ENCODE measurements around the gene TRAF3IP3. TPM values are rescaled to one million over a fixed set of nuclear protein-coding genes. Genes with fewer than 3 reads are reported as not detected.
A peak's percentile ranks its signal among the peaks of the same experiment; 100 is the strongest.

Gene TRAF3IP3
- total RNA-seq (470 TPM), polyA plus RNA-seq (100 to 1,000 TPM; 450 to 594 (median 504) TPM)

GRCh38 chr1:209755926-209756614 lies at the start of gene TRAF3IP3:
TSS of gene TRAF3IP3 (plus strand) at chr1:209756053. CDS start at chr1:209760040, 3,987 bp downstream.
- H3K4me1 Mint-ChIP-seq: peaks cover 26 to 78% (median 59%) of the 10 kb centered on the region in 4 donors
- H3K27ac ChIP-seq (ENCODE audit: insufficient read depth, low read length, poor library complexity, severe bottlenecking): peak within 1 kb of the TSS; percentile 80

GRCh38 chr1:209706622-209707021 lies 49.2 kb upstream of the TRAF3IP3 start:
- DNase-seq (no peak), ATAC-seq (ENCODE audit: low read depth in 2 of 2) (no peak)
- H3K4me1 ChIP-seq (ENCODE audit: control insufficient read depth, insufficient read depth, low read length, poor library complexity, severe bottlenecking): no peaks in the 10 kb centered on the region
- no peaks in the 10 kb centered on the region for H3K27me3 ChIP-seq (ENCODE audit: control insufficient read depth, insufficient read depth, low read length)
- peaks cover 0 to 16% (median 8%) of the 10 kb centered on the region in 4 donors for H3K4me1 Mint-ChIP-seq
- H3K27me3 Mint-ChIP-seq: no peaks in the 10 kb centered on the region
- H3K9me3 ChIP-seq (ENCODE audit: control insufficient read depth in 2 of 2, low read length in 2 of 2): no peaks in the 10 kb centered on the region
- H3K9me3 Mint-ChIP-seq: peaks cover 0 to 3% (median 0%) of the 10 kb centered on the region in 7 donors
- H3K27ac Mint-ChIP-seq: no peak overlapping the region
- no peak overlapping the region for H3K4me3 ChIP-seq (ENCODE audit: low read depth, low read length)
- no peak overlapping the region for H3K4me3 Mint-ChIP-seq
- no peaks in the 10 kb centered on the region for H3K36me3 ChIP-seq (ENCODE audit: control insufficient read depth, insufficient read depth, low read length)
- peaks cover 15% of the 10 kb centered on the region for H3K36me3 Mint-ChIP-seq
- H3K27ac ChIP-seq (ENCODE audit: insufficient read depth, low read length, poor library complexity, severe bottlenecking): no peak overlapping the region

More at GRCh38 chr1:209755926-209756614, at the start of gene TRAF3IP3:
- H3K27ac Mint-ChIP-seq: peak within 1 kb of the TSS in 2 of 3 donors; percentile 93 to 99
- DNase-seq: peak; percentile 64 to 95 (median 85)
- Histone ChIP-seq H3K27me3 (ENCODE audit: control insufficient read depth, insufficient read depth, low read length) (no peaks in the 10 kb centered on the region), H3K9me3 (ENCODE audit: control insufficient read depth in 2 of 2, low read length in 2 of 2) (no peaks in the 10 kb centered on the region), H3K4me1 (ENCODE audit: control insufficient read depth, insufficient read depth, low read length, poor library complexity, severe bottlenecking) (peaks cover 93% of the 10 kb centered on the region), H3K36me3 (ENCODE audit: control insufficient read depth, insufficient read depth, low read length) (peaks cover 24% of the 10 kb centered on the region), H3K4me3 (ENCODE audit: low read depth, low read length) (peak within 1 kb of the TSS; percentile 97)
- peak within 1 kb of the TSS; percentile 95 to 99 (median 98) for H3K4me3 Mint-ChIP-seq
- no peaks in the 10 kb centered on the region for H3K9me3 Mint-ChIP-seq
- H3K36me3 Mint-ChIP-seq: peaks cover 33% of the 10 kb centered on the region
- peak; percentile 93 to 97 for ATAC-seq (ENCODE audit: low read depth in 2 of 2)
- H3K27me3 Mint-ChIP-seq: no peaks in the 10 kb centered on the region

GRCh38 chr1:209707308-209707707 lies 48.5 kb upstream of the TRAF3IP3 start:
- Mint-ChIP-seq H3K36me3 (peaks cover 12% of the 10 kb centered on the region), H3K4me1 (peaks cover 0 to 16% (median 8%) of the 10 kb centered on the region in 4 donors), H3K4me3 (no peak overlapping the region), H3K27ac (no peak overlapping the region), H3K27me3 (no peaks in the 10 kb centered on the region), H3K9me3 (peaks cover 0 to 3% (median 0%) of the 10 kb centered on the region in 7 donors)
- no peak overlapping the region for H3K27ac ChIP-seq (ENCODE audit: insufficient read depth, low read length, poor library complexity, severe bottlenecking)
- no peaks in the 10 kb centered on the region for H3K9me3 ChIP-seq (ENCODE audit: control insufficient read depth in 2 of 2, low read length in 2 of 2)
- no peak overlapping the region for H3K4me3 ChIP-seq (ENCODE audit: low read depth, low read length)
- H3K27me3 ChIP-seq (ENCODE audit: control insufficient read depth, insufficient read depth, low read length): no peaks in the 10 kb centered on the region
- DNase-seq (no peak), ATAC-seq (ENCODE audit: low read depth in 2 of 2) (no peak)
- H3K36me3 ChIP-seq (ENCODE audit: control insufficient read depth, insufficient read depth, low read length): no peaks in the 10 kb centered on the region
- H3K4me1 ChIP-seq (ENCODE audit: control insufficient read depth, insufficient read depth, low read length, poor library complexity, severe bottlenecking): no peaks in the 10 kb centered on the region

GRCh38 chr1:209708297-209708696 lies 47.6 kb upstream of the TRAF3IP3 start:
- H3K27me3 Mint-ChIP-seq: no peaks in the 10 kb centered on the region
- H3K4me3 Mint-ChIP-seq: no peak overlapping the region
- ATAC-seq (ENCODE audit: low read depth in 2 of 2) (no peak), DNase-seq (no peak)
- Histone ChIP-seq H3K9me3 (ENCODE audit: control insufficient read depth in 2 of 2, low read length in 2 of 2) (no peaks in the 10 kb centered on the region), H3K27ac (ENCODE audit: insufficient read depth, low read length, poor library complexity, severe bottlenecking) (no peak overlapping the region), H3K36me3 (ENCODE audit: control insufficient read depth, insufficient read depth, low read length) (no peaks in the 10 kb centered on the region), H3K27me3 (ENCODE audit: control insufficient read depth, insufficient read depth, low read length) (no peaks in the 10 kb centered on the region), H3K4me3 (ENCODE audit: low read depth, low read length) (no peak overlapping the region), H3K4me1 (ENCODE audit: control insufficient read depth, insufficient read depth, low read length, poor library complexity, severe bottlenecking) (no peaks in the 10 kb centered on the region)
- peaks cover 0 to 16% (median 8%) of the 10 kb centered on the region in 4 donors for H3K4me1 Mint-ChIP-seq
- H3K27ac Mint-ChIP-seq: no peak overlapping the region
- H3K36me3 Mint-ChIP-seq: peaks cover 12% of the 10 kb centered on the region
- peaks cover 0 to 3% (median 0%) of the 10 kb centered on the region in 7 donors for H3K9me3 Mint-ChIP-seq

- DNase-seq (peak in 1 of 3 donors; percentile 30), ATAC-seq (ENCODE audit: low read depth in 2 of 2) (no peak)
- H3K27me3 ChIP-seq (ENCODE audit: control insufficient read depth, insufficient read depth, low read length): no peaks in the 10 kb centered on the region
- H3K9me3 Mint-ChIP-seq: peaks cover 0 to under 1% (median 0%) of the 10 kb centered on the region in 7 donors
- no peaks in the 10 kb centered on the region for H3K27me3 Mint-ChIP-seq
- peak overlapping the region; percentile 17 for H3K4me3 ChIP-seq (ENCODE audit: low read depth, low read length)
- H3K36me3 Mint-ChIP-seq: peaks cover 12% of the 10 kb centered on the region
- peak overlapping the region in 1 of 4 donors; percentile 19 for H3K4me3 Mint-ChIP-seq
- no peaks in the 10 kb centered on the region for H3K36me3 ChIP-seq (ENCODE audit: control insufficient read depth, insufficient read depth, low read length)
- no peak overlapping the region for H3K27ac Mint-ChIP-seq
- H3K4me1 ChIP-seq (ENCODE audit: control insufficient read depth, insufficient read depth, low read length, poor library complexity, severe bottlenecking): no peaks in the 10 kb centered on the region
- no peak overlapping the region for H3K27ac ChIP-seq (ENCODE audit: insufficient read depth, low read length, poor library complexity, severe bottlenecking)
- H3K9me3 ChIP-seq (ENCODE audit: control insufficient read depth in 2 of 2, low read length in 2 of 2): no peaks in the 10 kb centered on the region
- H3K4me1 Mint-ChIP-seq: peaks cover 0 to 14% (median 7%) of the 10 kb centered on the region in 4 donors
Measured at GRCh38 chr1:209710093-209710492, 45.8 kb upstream of the TRAF3IP3 start.

GRCh38 chr1:209710847-209711246 lies 45.0 kb upstream of the TRAF3IP3 start:
- Histone ChIP-seq H3K27ac (ENCODE audit: insufficient read depth, low read length, poor library complexity, severe bottlenecking) (no peak overlapping the region), H3K4me1 (ENCODE audit: control insufficient read depth, insufficient read depth, low read length, poor library complexity, severe bottlenecking) (no peaks in the 10 kb centered on the region), H3K9me3 (ENCODE audit: control insufficient read depth in 2 of 2, low read length in 2 of 2) (no peaks in the 10 kb centered on the region), H3K4me3 (ENCODE audit: low read depth, low read length) (no peak overlapping the region), H3K36me3 (ENCODE audit: control insufficient read depth, insufficient read depth, low read length) (no peaks in the 10 kb centered on the region), H3K27me3 (ENCODE audit: control insufficient read depth, insufficient read depth, low read length) (no peaks in the 10 kb centered on the region)
- Mint-ChIP-seq H3K27me3 (no peaks in the 10 kb centered on the region), H3K4me1 (peaks cover 2 to 21% (median 10%) of the 10 kb centered on the region in 4 donors), H3K4me3 (no peak overlapping the region), H3K27ac (peak overlapping the region in 1 of 3 donors; percentile 1), H3K36me3 (peaks cover 9% of the 10 kb centered on the region), H3K9me3 (no peaks in the 10 kb centered on the region)
- no peak for DNase-seq
- ATAC-seq (ENCODE audit: low read depth in 2 of 2): no peak

GRCh38 chr1:209714338-209714737 lies 41.5 kb upstream of the TRAF3IP3 start:
- Mint-ChIP-seq H3K4me3 (no peak overlapping the region), H3K36me3 (no peaks in the 10 kb centered on the region), H3K9me3 (peaks cover 0 to 2% (median 0%) of the 10 kb centered on the region in 7 donors), H3K27me3 (no peaks in the 10 kb centered on the region), H3K27ac (peak overlapping the region in 2 of 3 donors; percentile 16 to 19), H3K4me1 (peaks cover 7 to 26% (median 15%) of the 10 kb centered on the region in 4 donors)
- H3K36me3 ChIP-seq (ENCODE audit: control insufficient read depth, insufficient read depth, low read length): no peaks in the 10 kb centered on the region
- H3K27me3 ChIP-seq (ENCODE audit: control insufficient read depth, insufficient read depth, low read length): no peaks in the 10 kb centered on the region
- H3K4me1 ChIP-seq (ENCODE audit: control insufficient read depth, insufficient read depth, low read length, poor library complexity, severe bottlenecking): no peaks in the 10 kb centered on the region
- ATAC-seq (ENCODE audit: low read depth in 2 of 2) (no peak), DNase-seq (no peak)
- H3K9me3 ChIP-seq (ENCODE audit: control insufficient read depth in 2 of 2, low read length in 2 of 2): no peaks in the 10 kb centered on the region
- no peak overlapping the region for H3K4me3 ChIP-seq (ENCODE audit: low read depth, low read length)
- H3K27ac ChIP-seq (ENCODE audit: insufficient read depth, low read length, poor library complexity, severe bottlenecking): no peak overlapping the region
